AG04450 (cell line): ENCODE results near the gene FMNL2. TPM values are rescaled to one million over a fixed set of nuclear protein-coding genes. Genes with fewer than 3 reads are reported as not detected.

Experiments used
- CTCF ChIA-PET: fragments of 300-600, 350-600 bp; formaldehyde crosslinking; extraction: SDS; loops from one replicate; lab custom pipeline; 2022; ENCODE audit warnings: antibody characterized with exemption, inconsistent platforms; lab: Charles Lee
- POLR2A ChIA-PET: fragments of 350-600 bp; formaldehyde crosslinking; extraction: SDS; loops from one replicate; lab custom pipeline; 2021; ENCODE audit warnings: antibody characterized with exemption, inconsistent platforms; lab: Yijun Ruan, JAX
- DNase-seq: peaks from one replicate; pipeline ENCODE4 v3.0.0-alpha.2; 2011; ENCODE audit warnings: low read depth, low spot score
- H3K27ac ChIP-seq: one replicate; pipeline ENCODE4 v1.5.1; 2012; ENCODE audit warnings: low read depth, low read length, control low read depth
- H3K27me3 ChIP-seq: one replicate; pipeline ENCODE4 v1.6.0; 2012; ENCODE audit warnings: low read length; ENCODE audit not compliant: control insufficient read depth, insufficient read depth
- H3K4me3 ChIP-seq: 2 replicates; pipeline ENCODE4 v1.5.1; 2011; ENCODE audit warnings: mild to moderate bottlenecking, low read depth, low read length, control low read depth
- H3K9me3 ChIP-seq: 2 replicates; pipeline ENCODE4 v1.5.1; 2012; ENCODE audit warnings: low read length; ENCODE audit not compliant: control insufficient read depth, insufficient read depth
- CTCF ChIP-seq: IDR thresholded peaks from 2 replicates; pipeline ENCODE4 v1.5.1; 2011; ENCODE audit warnings: low read depth, low read length, control low read depth, inconsistent platforms
- polyA plus RNA-seq: library from polyadenylated mRNA; depleted of rRNA; stranded (reverse); fragments of >200 nt; gene quantifications from 2 replicates; pipeline ENCODE4 v1.2.3, GENCODE V29; 2011

Gene FMNL2
- polyA plus RNA-seq, 1 experiment: 22.0 TPM

GRCh38 chr2:152489364-152489763 lies 154.4 kb downstream of the FMNL2 start:
- H3K27me3 ChIP-seq: no peaks in the 10 kb centered on the region
- CTCF ChIA-PET: no interaction called here
- no peak for TF ChIP-seq CTCF
- no peak for DNase-seq
- H3K4me3 ChIP-seq: no peak overlapping the region
- H3K27ac ChIP-seq: no peak overlapping the region
- no peaks in the 10 kb centered on the region for H3K9me3 ChIP-seq
- POLR2A ChIA-PET: interaction anchor here (0.6 kb wide), 1 partner anchor 379 kb away, joined by 4 read pairs; no protein-coding TSS in a partner anchor

- ChIA-PET POLR2A (no interaction called here), CTCF (no interaction called here)
- Histone ChIP-seq H3K4me3 (no peak overlapping the region), H3K9me3 (no peaks in the 10 kb centered on the region), H3K27me3 (no peaks in the 10 kb centered on the region), H3K27ac (no peak overlapping the region)
- DNase-seq: no peak
- TF ChIP-seq CTCF: no peak
Observed at GRCh38 chr2:152490686-152491455, 155.9 kb downstream of the FMNL2 start.

- DNase-seq: no peak
- POLR2A ChIA-PET: no interaction called here
Observed at GRCh38 chr2:152492131-152492530, 157.2 kb downstream of the FMNL2 start.

GRCh38 chr2:152492911-152493310 lies 157.9 kb downstream of the FMNL2 start:
- Histone ChIP-seq H3K27ac (no peak overlapping the region), H3K27me3 (no peaks in the 10 kb centered on the region), H3K9me3 (no peaks in the 10 kb centered on the region), H3K4me3 (no peak overlapping the region)
- ChIA-PET POLR2A (no interaction called here), CTCF (no interaction called here)
- no peak for DNase-seq
- no peak for TF ChIP-seq CTCF

More at GRCh38 chr2:152492131-152492530, 157.2 kb downstream of the FMNL2 start:
- no peaks in the 10 kb centered on the region for H3K27me3 ChIP-seq
- H3K27ac ChIP-seq: no peak overlapping the region
- CTCF ChIA-PET: no interaction called here
- no peak overlapping the region for H3K4me3 ChIP-seq
- no peak for TF ChIP-seq CTCF
- no peaks in the 10 kb centered on the region for H3K9me3 ChIP-seq

GRCh38 chr2:152493417-152493816 lies 158.4 kb downstream of the FMNL2 start:
- H3K4me3 ChIP-seq: no peak overlapping the region
- no peaks in the 10 kb centered on the region for H3K27me3 ChIP-seq
- CTCF ChIA-PET: no interaction called here
- POLR2A ChIA-PET: no interaction called here
- TF ChIP-seq CTCF: no peak
- no peak for DNase-seq
- H3K9me3 ChIP-seq: no peaks in the 10 kb centered on the region
- no peak overlapping the region for H3K27ac ChIP-seq
